Panc1 (cell line): Measurements from ENCODE around the gene EPS8L1.

Source experiments
- CTCF ChIP-seq: fragments of 450-650 bp; IDR thresholded peaks from 2 replicates; pipeline ENCODE4 v1.5.1; 2017; ENCODE audit warnings: mild to moderate bottlenecking
- REST ChIP-seq, 2 experiments: IDR thresholded peaks; 2 replicates each; pipeline ENCODE4 v1.6.1; 2011 to 2012; ENCODE audit warnings: low read depth in 2 of 2, control low read depth in 1 of 2, low read length in 1 of 2, mild to moderate bottlenecking in 1 of 2, moderate library complexity in 1 of 2; ENCODE audit not compliant: insufficient read depth in 1 of 2
- SIN3A ChIP-seq: IDR thresholded peaks from 2 replicates; pipeline ENCODE4 v1.6.1; 2012; ENCODE audit warnings: low read depth, mild to moderate bottlenecking, low read length, moderate library complexity, borderline replicate concordance; ENCODE audit not compliant: insufficient read depth

- TF ChIP-seq CTCF (no peak), REST (IDR thresholded peaks at IDR 0.05; ENCODE audit: insufficient read depth in 1 of 2, low read depth in 2 of 2, low read length in 1 of 2) (no peak), SIN3A (peak; percentile 76; the same call in 1 of the 2 replicates)
Measured at GRCh38 chr19:55068950-55069864, 6.5 kb upstream of the EPS8L1 start.
